A549 (cell line): Measurements from ENCODE around the gene TRIP10. TPM values are rescaled to one million over a fixed set of nuclear protein-coding genes. Genes with fewer than 3 reads are reported as not detected.
"Not testable (repeated sequence)": the region's sequence is repeated elsewhere in the genome, so short reads cannot be mapped to it uniquely, and the experiment has no call there.

ENCODE experiments used
- ATAC-seq, 2 experiments: fragments of 200-7000 bp in 1 of 2; fragments of >200 bp in 1 of 2; cut with Nextera tagmentation in 1 of 2; cut with Tn5 transposase in 1 of 2; 3 replicates each; pipeline versions ENCODE4 v1.8.0 to v1.9.1; 2018 to 2020; ENCODE audit warnings: mild to moderate bottlenecking in 1 of 2, moderate library complexity in 1 of 2
- CTCF ChIA-PET: fragments of 300-600 bp; sonication (Branson Sonifier 250); formaldehyde crosslinking; extraction: SDS; loops from one replicate; lab custom pipeline; 2021; ENCODE audit warnings: antibody characterized with exemption, inconsistent platforms; lab: Yijun Ruan, JAX
- POLR2A ChIA-PET: fragments of 350-600 bp; formaldehyde crosslinking; extraction: SDS; loops from one replicate; lab custom pipeline; 2021; ENCODE audit warnings: antibody characterized with exemption, inconsistent platforms; lab: Yijun Ruan, JAX
- DNase-seq, 2 experiments: peaks; one replicate each; pipeline versions ENCODE4 v3.0.0 to v3.0.0-alpha.2; 2011 to 2016; ENCODE audit warnings: low read depth in 1 of 2, low spot score in 1 of 2
- FAIRE-seq: peaks from 2 replicates; lab custom pipeline; 2011; peaks lifted over from hg19 to GRCh38; lab: Jason Lieb, UNC
- H3K27ac ChIP-seq, 2 experiments: fragments of >200 bp; sonication (Bioruptor Twin); formaldehyde crosslinking; 3 replicates each; pipeline ENCODE4 v1.5.1; 2016 to 2017
- H3K4me1 ChIP-seq: fragments of >200 bp; sonication (Bioruptor Twin); formaldehyde crosslinking; 3 replicates; pipeline ENCODE4 v1.6.1; 2016
- H3K4me2 ChIP-seq: fragments of >200 bp; sonication (Bioruptor Twin); formaldehyde crosslinking; 3 replicates; pipeline ENCODE4 v1.6.1; 2016
- H3K4me3 ChIP-seq: fragments of >200 bp; sonication (Bioruptor Twin); formaldehyde crosslinking; 3 replicates; pipeline ENCODE4 v1.5.1; 2016
- H3K9me3 ChIP-seq: fragments of >200 bp; sonication (Bioruptor Twin); formaldehyde crosslinking; 3 replicates; pipeline ENCODE4 v1.6.1; 2016
- CBX2 ChIP-seq: fragments of 200-600 bp; sonication (generic); IDR thresholded peaks from 2 replicates; pipeline ENCODE4 v1.6.1; 2016; ENCODE audit warnings: low read depth, mild to moderate bottlenecking, borderline replicate concordance
- CBX8 ChIP-seq: fragments of 200-600 bp; sonication (generic); IDR thresholded peaks from 2 replicates; pipeline ENCODE4 v1.6.1; 2016
- CEBPB ChIP-seq, 2 experiments: fragments of >200 bp in 1 of 2; sonication (Bioruptor Twin) in 1 of 2; formaldehyde crosslinking in 1 of 2; IDR thresholded peaks; 2 replicates each; pipeline ENCODE4 v1.6.1; 2012 to 2016
- E2F6 ChIP-seq: IDR thresholded peaks from 2 replicates; pipeline ENCODE4 v1.6.1; 2012; ENCODE audit warnings: low read depth, borderline replicate concordance
- HEYL ChIP-seq: fragments of 250-450 bp; sonication (Bioruptor Pico); IDR thresholded peaks from 2 replicates; pipeline ENCODE4 v1.8.0; 2021; ENCODE audit warnings: mild to moderate bottlenecking, moderate library complexity
- HMGXB4 ChIP-seq: fragments of 250-450 bp; sonication (Bioruptor Pico); IDR thresholded peaks from 2 replicates; pipeline ENCODE4 v1.5.0; 2021; ENCODE audit warnings: mild to moderate bottlenecking, moderate library complexity, borderline replicate concordance
- JUN ChIP-seq, 2 experiments: fragments of >200 bp; sonication (Bioruptor Twin); formaldehyde crosslinking; IDR thresholded peaks; 2 replicates in 1 of 2; 3 replicates in 1 of 2; pipeline ENCODE4 v1.6.1; 2016 to 2017
- KDM5A ChIP-seq: fragments of 200-600 bp; sonication (generic); IDR thresholded peaks from 2 replicates; pipeline ENCODE4 v1.6.1; 2016; ENCODE audit warnings: antibody characterized with exemption, mild to moderate bottlenecking
- MAZ ChIP-seq: fragments of 150-350 bp; IDR thresholded peaks from 2 replicates; pipeline ENCODE4 v1.6.1; 2014; ENCODE audit warnings: antibody characterized with exemption, low read depth, low read length, borderline replicate concordance
- REST ChIP-seq: fragments of 200-600 bp; sonication (generic); IDR thresholded peaks from 2 replicates; pipeline ENCODE4 v1.6.1; 2016; ENCODE audit warnings: antibody characterized with exemption, mild to moderate bottlenecking, moderate library complexity
- SMC3 ChIP-seq: fragments of >200 bp; sonication (Bioruptor Twin); formaldehyde crosslinking; IDR thresholded peaks from 3 replicates; pipeline ENCODE4 v1.6.1; 2018; ENCODE audit warnings: inconsistent platforms
- TP53 ChIP-seq: fragments of 250-450 bp; sonication (Bioruptor Pico); IDR thresholded peaks from 2 replicates; pipeline ENCODE4 v1.5.0; 2021; ENCODE audit warnings: mild to moderate bottlenecking, moderate library complexity
- ZC3H11A ChIP-seq: fragments of 450-650 bp; IDR thresholded peaks from 2 replicates; pipeline ENCODE4 v1.6.1; 2014; ENCODE audit warnings: antibody characterized with exemption, mild to moderate bottlenecking
- ZFP36 ChIP-seq: fragments of 450-650 bp; IDR thresholded peaks from 2 replicates; pipeline ENCODE4 v1.6.1; 2014; ENCODE audit warnings: borderline replicate concordance; ENCODE audit not compliant: partially characterized antibody
- WGBS: methylation state at CpG from one replicate; pipeline ENCODE4 v1.1.6; 2017; ENCODE audit errors: missing lambda C conversion rate; 5-methylcytosine and 5-hydroxymethylcytosine counted together
- polyA plus RNA-seq, 4 experiments: library from polyadenylated mRNA; depleted of rRNA in 3 of 4; stranded (reverse); fragments of >200 nt; fragmentation: RNase III in 1 of 4; extraction: RNeasy Plus Mini Kit Qiagen cat#74134 plus additional on column Dnase treatment in 1 of 4; gene quantifications; 2 replicates in 3 of 4; 3 replicates in 1 of 4; pipeline ENCODE4 v1.2.3, GENCODE V29; 2011 to 2017
- TF ChIP-seq, protein P1 (sequence below): IDR thresholded peaks from 2 replicates; pipeline ENCODE4 v1.6.1; 2012
- TF ChIP-seq, protein P2 (sequence below): fragments of 450-650 bp; IDR thresholded peaks from 2 replicates; pipeline ENCODE4 v1.6.1; 2014; ENCODE audit warnings: antibody characterized with exemption

TRIP10 gene
- polyA plus RNA-seq, 2 of the 4 experiments (the other 2 are of a cell fraction), result 39.2 to 60.9 TPM

GRCh38 chr19:6708346-6708745, 31.1 kb upstream of the TRIP10 start:
- CTCF ChIA-PET, result no interaction called here
- Histone ChIP-seq H3K4me1 (no peaks in the 10 kb centered on the region), H3K4me3 (no peak overlapping the region), H3K4me2 (no peak overlapping the region), H3K9me3 (no peaks in the 10 kb centered on the region), H3K27ac (no peak overlapping the region)
- ATAC-seq (no peak), FAIRE-seq (no peak), DNase-seq (no peak)
- 70% methylated on average over 3 of the region's 3 CpGs for WGBS
- POLR2A ChIA-PET, result no interaction called here
- TF ChIP-seq, protein P1, sequence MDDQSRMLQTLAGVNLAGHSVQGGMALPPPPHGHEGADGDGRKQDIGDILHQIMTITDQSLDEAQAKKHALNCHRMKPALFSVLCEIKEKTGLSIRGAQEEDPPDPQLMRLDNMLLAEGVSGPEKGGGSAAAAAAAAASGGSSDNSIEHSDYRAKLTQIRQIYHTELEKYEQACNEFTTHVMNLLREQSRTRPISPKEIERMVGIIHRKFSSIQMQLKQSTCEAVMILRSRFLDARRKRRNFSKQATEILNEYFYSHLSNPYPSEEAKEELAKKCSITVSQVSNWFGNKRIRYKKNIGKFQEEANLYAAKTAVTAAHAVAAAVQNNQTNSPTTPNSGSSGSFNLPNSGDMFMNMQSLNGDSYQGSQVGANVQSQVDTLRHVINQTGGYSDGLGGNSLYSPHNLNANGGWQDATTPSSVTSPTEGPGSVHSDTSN, result no peak

- ATAC-seq, H3K4me3 ChIP-seq, H3K4me2 ChIP-seq, POLR2A ChIA-PET, CTCF ChIA-PET, FAIRE-seq, H3K9me3 ChIP-seq, H3K27ac ChIP-seq, H3K4me1 ChIP-seq, DNase-seq: not testable (repeated sequence)
- WGBS, result 91% methylated on average over 11 of the region's 12 CpGs
Measured at GRCh38 chr19:6708913-6709312, 30.6 kb upstream of the TRIP10 start.

DNA sequence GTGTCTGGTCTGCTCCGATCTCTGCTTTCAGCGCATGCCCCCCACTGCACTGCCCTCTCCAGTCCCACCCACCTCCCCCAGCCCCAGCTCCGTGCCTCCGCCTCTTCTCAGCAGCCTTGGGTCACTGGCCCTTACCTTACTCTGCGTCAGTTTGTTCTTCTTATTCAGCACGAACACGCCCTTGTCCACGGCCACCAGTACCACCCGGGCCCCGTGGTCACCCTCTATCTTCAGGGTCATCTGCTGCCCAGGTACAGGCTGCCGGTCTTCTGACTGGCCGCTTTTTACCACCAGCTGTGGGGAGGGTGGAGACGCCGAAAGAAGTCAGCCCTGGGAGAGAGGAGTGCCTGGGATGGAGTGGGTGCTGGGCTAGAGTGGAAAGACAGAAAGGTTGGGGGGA, 29.9 kb upstream of the TRIP10 start:
- Histone ChIP-seq H3K4me2 (no peak overlapping the region), H3K4me3 (no peak overlapping the region), H3K9me3 (no peaks in the 10 kb centered on the region), H3K4me1 (no peaks in the 10 kb centered on the region), H3K27ac (no peak overlapping the region)
- FAIRE-seq, result no peak
- WGBS, result 63% methylated on average over 12 of the region's 14 CpGs
- ChIA-PET CTCF (interaction anchor here (0.6 kb wide), 1 partner anchor 197 kb away, joined by 3 read pairs; no protein-coding TSS in a partner anchor), POLR2A (no interaction called here)
- no peak for DNase-seq
- no peak for ATAC-seq
- TF ChIP-seq CEBPB (IDR thresholded peaks at IDR 0.05), result no peak
- no peak for TF ChIP-seq CBX2
- no peak for TF ChIP-seq HEYL (CRISPR knock-in tag)
- no peak for TF ChIP-seq ZC3H11A
- no peak for TF ChIP-seq TP53 (CRISPR knock-in tag)
- TF ChIP-seq CBX8, result no peak
- TF ChIP-seq, protein P2, sequence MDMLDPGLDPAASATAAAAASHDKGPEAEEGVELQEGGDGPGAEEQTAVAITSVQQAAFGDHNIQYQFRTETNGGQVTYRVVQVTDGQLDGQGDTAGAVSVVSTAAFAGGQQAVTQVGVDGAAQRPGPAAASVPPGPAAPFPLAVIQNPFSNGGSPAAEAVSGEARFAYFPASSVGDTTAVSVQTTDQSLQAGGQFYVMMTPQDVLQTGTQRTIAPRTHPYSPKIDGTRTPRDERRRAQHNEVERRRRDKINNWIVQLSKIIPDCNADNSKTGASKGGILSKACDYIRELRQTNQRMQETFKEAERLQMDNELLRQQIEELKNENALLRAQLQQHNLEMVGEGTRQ, result no peak
- TF ChIP-seq HMGXB4 (CRISPR knock-in tag), result no peak
- no peak for TF ChIP-seq REST
- TF ChIP-seq E2F6, result no peak
- no peak for TF ChIP-seq KDM5A
- no peak for TF ChIP-seq SMC3
- TF ChIP-seq MAZ, result no peak
- TF ChIP-seq JUN (IDR thresholded peaks at IDR 0.05), result no peak
- TF ChIP-seq ZFP36, result no peak
